Activated CD4-positive, alpha-beta T cell treated with anti-CD3 and anti-CD28 coated beads for 1 hour (primary cell): ENCODE results near the gene KRTAP10-6.
"Not testable (repeated sequence)": the region's sequence is repeated elsewhere in the genome, so short reads cannot be mapped to it uniquely, and the experiment has no call there.

Source experiments
- DNase-seq: peaks from one replicate; pipeline ENCODE4 v3.0.0-alpha.2; 2020

Gene KRTAP10-6

GRCh38 chr21:44598061-44598460, 5.8 kb upstream of the KRTAP10-6 start:
- no peak for DNase-seq

- DNase-seq = no peak
Observed at GRCh38 chr21:44596068-44596725, 3.9 kb upstream of the KRTAP10-6 start.

DNA sequence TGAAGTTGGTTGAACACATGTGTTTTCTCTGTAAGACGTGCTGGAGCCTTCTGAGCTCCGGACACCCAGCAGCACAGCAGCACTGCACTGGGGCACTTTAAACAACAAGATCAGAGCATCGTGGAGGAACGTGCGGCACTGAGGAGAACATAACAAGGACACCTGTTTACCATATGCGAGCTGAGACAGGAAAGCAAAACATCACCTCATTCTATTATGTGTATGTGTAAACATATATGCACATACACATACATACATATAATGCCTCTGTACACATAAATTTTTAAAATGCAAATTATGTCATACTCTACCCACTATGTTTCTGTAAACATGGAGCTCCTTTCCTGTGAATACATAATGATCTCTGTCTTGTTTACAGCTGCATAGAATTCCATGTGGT, 3.2 kb upstream of the KRTAP10-6 start:
- DNase-seq = no peak

GRCh38 chr21:44594406-44594916, 2.2 kb upstream of the KRTAP10-6 start:
- no peak for DNase-seq

- DNase-seq = no peak
Observed at GRCh38 chr21:44593598-44594405, 1.5 kb upstream of the KRTAP10-6 start.

DNA sequence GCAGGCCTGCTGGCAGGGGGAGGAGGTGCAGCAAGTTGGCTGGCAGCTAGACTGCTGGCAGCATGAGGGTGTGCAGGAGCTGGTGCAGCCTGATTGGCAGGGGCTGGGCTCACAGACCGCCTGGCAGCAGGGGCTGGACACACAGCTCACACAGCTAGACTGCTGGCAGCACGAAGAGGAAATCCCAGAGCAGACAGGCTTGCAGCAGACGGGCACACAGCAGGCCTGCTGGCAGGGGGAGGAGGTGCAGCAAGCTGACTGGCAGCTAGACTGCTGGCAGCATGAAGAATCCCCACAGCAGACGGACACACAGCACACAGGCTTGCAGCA, 539 bp downstream of the KRTAP10-6 start:
- not testable (repeated sequence) for DNase-seq

GRCh38 chr21:44590897-44591800, 1.2 kb downstream of the KRTAP10-6 start:
- not testable (repeated sequence) for DNase-seq

GRCh38 chr21:44590311-44590721, 2.0 kb downstream of the KRTAP10-6 start:
- DNase-seq = no peak

DNA sequence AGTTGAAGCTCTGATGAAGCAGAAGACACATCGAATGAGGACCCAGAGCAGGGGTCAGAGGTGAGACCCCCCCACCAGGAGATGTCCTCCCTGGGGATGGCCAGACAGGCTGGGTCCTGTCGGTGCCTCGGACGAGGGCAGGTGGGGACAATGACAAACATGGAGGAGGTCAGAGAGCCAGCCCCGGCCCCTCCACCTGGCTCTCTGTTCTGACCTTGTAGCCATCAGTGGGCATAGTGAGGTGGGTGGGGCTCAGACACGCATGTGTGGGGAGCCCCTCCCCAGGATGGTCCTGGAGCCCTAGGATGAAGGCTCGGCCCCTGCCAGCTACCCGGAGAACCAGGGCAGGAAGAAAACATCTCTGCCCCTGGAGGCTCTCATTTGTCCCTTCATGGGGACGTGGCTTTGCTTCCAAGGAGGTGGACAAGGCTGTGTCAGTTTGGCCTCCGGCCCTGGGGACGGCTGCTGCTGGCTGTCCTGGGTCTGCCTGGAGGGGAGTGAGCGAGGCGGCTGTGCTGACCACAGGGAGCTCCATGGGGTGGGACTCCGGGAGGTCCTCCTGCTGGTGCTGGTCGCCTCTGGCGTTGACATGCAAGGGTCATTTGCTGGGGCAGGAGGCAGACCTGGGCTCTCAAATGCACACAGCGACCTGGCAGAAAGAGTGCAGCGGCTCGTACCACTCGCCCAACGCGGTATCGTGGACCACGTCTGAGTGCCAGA, 2.6 kb downstream of the KRTAP10-6 start:
- no peak for DNase-seq

- DNase-seq = no peak
Observed at GRCh38 chr21:44589094-44589493, 3.2 kb downstream of the KRTAP10-6 start.

DNA sequence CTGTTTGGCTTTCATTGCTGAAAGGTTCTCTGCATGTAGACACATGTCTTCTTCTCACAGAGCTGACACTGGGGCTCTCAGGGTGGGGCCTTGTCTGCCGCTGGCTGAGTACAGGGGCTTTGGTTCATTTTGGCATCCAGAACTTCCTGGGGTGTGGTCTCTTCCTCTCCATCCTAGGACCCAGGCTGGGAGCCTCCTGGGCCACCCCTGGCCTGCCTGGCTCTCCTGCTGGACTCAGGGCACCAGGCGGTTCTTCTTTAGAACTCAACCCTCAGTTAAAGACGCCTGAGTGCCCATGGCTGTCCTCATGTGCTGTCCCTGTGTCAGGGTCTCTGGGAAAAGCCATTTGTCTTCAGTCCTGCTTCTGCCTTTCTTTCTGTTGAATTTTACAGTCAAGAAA, 6.4 kb downstream of the KRTAP10-6 start:
- DNase-seq = no peak

- DNase-seq = no peak
Observed at GRCh38 chr21:44583800-44584147, 8.5 kb downstream of the KRTAP10-6 start.

DNA sequence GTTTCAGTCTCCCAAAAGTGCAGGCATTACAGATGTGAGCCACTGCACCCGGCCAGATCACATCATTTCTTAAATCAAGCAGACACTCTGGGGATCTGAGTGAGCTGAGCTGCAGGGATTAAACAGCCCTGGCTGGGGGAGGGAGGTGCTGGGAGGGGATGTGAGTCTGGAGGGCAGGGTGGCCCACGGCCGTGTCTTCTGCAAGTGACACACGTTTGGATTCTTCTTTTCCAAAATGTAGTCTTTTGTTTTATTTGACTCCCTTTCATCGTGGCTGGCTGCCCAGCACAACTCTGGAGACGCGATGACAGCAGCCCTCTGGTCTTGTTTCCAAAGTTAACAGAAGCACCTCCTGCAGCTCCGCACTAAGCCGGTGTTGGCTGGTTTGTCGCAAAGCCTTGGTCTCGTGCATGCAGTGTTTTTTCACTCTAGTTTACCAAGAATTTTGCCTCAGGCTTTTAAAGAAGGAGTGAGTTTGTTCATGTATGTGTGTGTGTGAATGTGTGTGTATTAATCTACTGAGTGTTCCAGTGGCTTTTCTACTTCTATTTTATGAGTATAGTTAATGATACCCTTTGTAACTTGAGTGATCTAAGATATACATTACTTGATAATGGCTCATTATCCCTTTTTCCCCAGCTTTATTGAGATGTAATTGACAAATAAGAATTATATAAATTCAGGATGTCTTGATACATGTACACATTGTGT, 9.1 kb downstream of the KRTAP10-6 start:
- DNase-seq = no peak

DNA sequence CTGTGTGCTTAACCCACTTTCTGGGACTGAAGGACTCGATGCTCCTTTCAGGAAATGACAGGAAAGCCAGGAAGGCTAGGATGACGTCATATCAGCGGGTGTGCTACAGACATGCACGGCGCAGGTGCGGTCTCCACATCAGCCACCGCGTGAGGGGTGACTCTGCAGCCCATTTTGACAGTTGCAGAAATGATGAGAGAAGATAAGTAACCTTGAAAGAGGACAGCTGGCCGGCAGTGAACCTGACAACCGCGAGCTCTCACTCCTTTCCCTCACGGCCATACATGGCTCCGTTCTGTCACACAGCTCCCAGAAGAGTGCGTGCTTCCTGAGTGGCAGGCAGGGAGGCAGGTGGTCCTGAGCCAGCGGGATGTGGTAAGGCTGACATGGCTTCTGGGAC, 10.2 kb downstream of the KRTAP10-6 start:
- no peak for DNase-seq

- DNase-seq = no peak
Observed at GRCh38 chr21:44581158-44581557, 11.1 kb downstream of the KRTAP10-6 start.

DNA sequence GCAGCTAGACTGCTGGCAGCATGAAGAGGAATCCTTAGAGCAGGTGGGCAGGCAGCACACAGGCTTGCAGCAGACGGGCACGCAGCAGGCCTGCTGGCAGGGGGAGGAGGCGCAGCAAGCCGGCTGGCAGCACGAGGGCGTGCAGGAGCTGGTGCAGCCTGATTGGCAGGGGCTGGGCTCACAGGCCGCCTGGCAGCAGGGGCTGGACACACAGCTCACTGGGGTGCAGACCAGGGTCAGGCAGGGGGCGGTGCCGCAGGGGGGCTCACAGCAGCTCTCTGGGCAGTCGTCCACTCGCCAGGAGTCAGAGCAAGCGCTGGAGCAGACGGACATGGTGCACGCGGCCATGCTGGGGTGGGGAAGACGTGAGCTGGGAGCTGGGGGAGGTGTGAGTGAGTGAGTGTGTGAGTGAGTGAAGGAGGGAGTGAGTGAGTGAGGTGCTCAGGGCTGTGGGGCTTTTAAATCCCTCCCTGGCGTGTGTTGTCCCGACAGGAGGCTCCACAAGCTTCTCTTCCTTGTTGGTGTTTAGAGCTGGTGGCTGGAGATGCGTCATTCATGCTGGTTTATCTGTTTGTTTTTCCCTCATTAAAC, 12.0 kb downstream of the KRTAP10-6 start, which contains the start of gene KRTAP10-5:
TSS of gene KRTAP10-5 (minus strand) at position 374 of the 591 bp plus-strand sequence. CDS start at position 348, 26 bp downstream.
- not testable (repeated sequence) for DNase-seq

- no peak for DNase-seq
Observed at GRCh38 chr21:44579833-44580144, 12.5 kb downstream of the KRTAP10-6 start.

- no peak for DNase-seq
Observed at GRCh38 chr21:44579056-44579832, 13.1 kb downstream of the KRTAP10-6 start.

- no peak for DNase-seq
Observed at GRCh38 chr21:44578371-44579055, 13.8 kb downstream of the KRTAP10-6 start.

DNA sequence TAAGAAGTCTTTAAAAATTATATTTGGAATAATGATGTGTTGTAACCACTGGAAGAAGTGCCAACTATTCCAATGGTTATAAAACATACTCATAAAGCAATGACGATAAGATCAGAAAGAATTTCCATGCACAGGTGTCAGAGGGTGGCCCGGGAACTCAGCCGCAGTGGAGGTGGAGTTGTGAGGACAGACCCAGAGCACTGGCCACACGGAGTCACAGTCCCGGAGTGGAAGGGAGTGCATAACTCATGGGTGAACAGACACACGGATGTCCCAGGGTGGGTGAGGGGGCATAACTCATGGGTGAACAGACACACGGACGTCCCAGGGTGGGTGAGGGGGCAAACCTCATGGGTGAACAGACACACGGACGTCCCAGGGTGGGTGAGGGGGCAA, 16.3 kb downstream of the KRTAP10-6 start:
- no peak for DNase-seq
